GM10266 (cell line): Measurements from ENCODE around the gene GPC3.

Experiments used
- DNase-seq: peaks from one replicate; pipeline ENCODE4 v3.0.0; 2012; ENCODE audit errors: extremely low spot score
- CTCF ChIP-seq: IDR thresholded peaks from 2 replicates; pipeline ENCODE4 v1.5.1; 2012; ENCODE audit warnings: mild to moderate bottlenecking, low read depth; ENCODE audit not compliant: control insufficient read depth, insufficient read depth; ENCODE audit errors: missing control alignments

The GPC3 gene

GRCh38 chrX:133985967-133986683, 731 bp upstream of the GPC3 start:
- no peak for DNase-seq
- no peak for TF ChIP-seq CTCF

- TF ChIP-seq CTCF = no peak
- no peak for DNase-seq
Observed at GRCh38 chrX:133984857-133985163, 584 bp downstream of the GPC3 start.

- no peak for TF ChIP-seq CTCF
- DNase-seq = no peak
Observed at GRCh38 chrX:133983974-133984845, 1.2 kb downstream of the GPC3 start.

- DNase-seq = no peak
Observed at GRCh38 chrX:133983256-133983973, 2.0 kb downstream of the GPC3 start.

GRCh38 chrX:133981924-133982323, 3.5 kb downstream of the GPC3 start:
- TF ChIP-seq CTCF = no peak
- no peak for DNase-seq

More at GRCh38 chrX:133983256-133983973, 2.0 kb downstream of the GPC3 start:
- TF ChIP-seq CTCF = no peak

GRCh38 chrX:133980832-133981588, 4.4 kb downstream of the GPC3 start:
- no peak for TF ChIP-seq CTCF
- DNase-seq = no peak
